Kidney glomerular epithelial cell (primary cell): ENCODE data around the gene HSPA9.
A peak's percentile ranks its signal among the peaks of the same experiment; 100 is the strongest.

Experiments
- DNase-seq: peaks from one replicate; lab custom pipeline; 2025; lab: John Stamatoyannopoulos, UW

The HSPA9 gene

GRCh38 chr5:138575194-138576015 lies at the start of gene HSPA9:
Gene HSPA9, minus strand, starts transcription at chr5:138575401. Its CDS starts 83 bp downstream, at chr5:138575318.
- DNase-seq: peak; percentile 100

- DNase-seq: no peak
Observed at GRCh38 chr5:138623053-138623452, 47.9 kb upstream of the HSPA9 start.

- DNase-seq: no peak
Observed at GRCh38 chr5:138622051-138622450, 46.9 kb upstream of the HSPA9 start.

- no peak for DNase-seq
Observed at GRCh38 chr5:138620663-138621224, 45.5 kb upstream of the HSPA9 start.

GRCh38 chr5:138616508-138616907 lies 41.3 kb upstream of the HSPA9 start:
- no peak for DNase-seq

GRCh38 chr5:138615461-138615860 lies 40.3 kb upstream of the HSPA9 start:
- DNase-seq: no peak

- DNase-seq: no peak
Observed at GRCh38 chr5:138611678-138612218, 36.5 kb upstream of the HSPA9 start.

- no peak for DNase-seq
Observed at GRCh38 chr5:138610918-138611677, 35.9 kb upstream of the HSPA9 start.

GRCh38 chr5:138610415-138610917 lies 35.3 kb upstream of the HSPA9 start:
- no peak for DNase-seq

- no peak for DNase-seq
Observed at GRCh38 chr5:138606378-138607064, 31.3 kb upstream of the HSPA9 start.

GRCh38 chr5:138605254-138605972 lies 30.2 kb upstream of the HSPA9 start:
- DNase-seq: no peak

GRCh38 chr5:138604176-138604785 lies 29.1 kb upstream of the HSPA9 start:
- DNase-seq: no peak

GRCh38 chr5:138603249-138603920 lies 28.2 kb upstream of the HSPA9 start:
- DNase-seq: no peak

GRCh38 chr5:138602371-138603000 lies 27.3 kb upstream of the HSPA9 start:
- DNase-seq: no peak

GRCh38 chr5:138601444-138601843 lies 26.2 kb upstream of the HSPA9 start:
- peak; percentile 69 for DNase-seq

GRCh38 chr5:138600446-138600845 lies 25.2 kb upstream of the HSPA9 start:
- DNase-seq: no peak

GRCh38 chr5:138597661-138598400 lies 22.6 kb upstream of the HSPA9 start:
- no peak for DNase-seq

- no peak for DNase-seq
Observed at GRCh38 chr5:138596105-138596881, 21.1 kb upstream of the HSPA9 start.
